GM21526 (cell line): ENCODE data around the gene TRNAU1AP.
A peak's percentile ranks its signal among the peaks of the same experiment; 100 is the strongest.
"Not testable (repeated sequence)": the region's sequence is repeated elsewhere in the genome, so short reads cannot be mapped to it uniquely, and the experiment has no call there.

Source experiments
- ATAC-seq: cut with Tn5 transposase; IDR thresholded peaks from one replicate; pipeline ENCODE4 v1.9.1; 2021; ENCODE audit warnings: moderate library complexity; ENCODE audit not compliant: unreplicated experiment, low FRiP score

TRNAU1AP gene

GRCh38 chr1:28552758-28553663 lies at the start of gene TRNAU1AP:
TSS of gene TRNAU1AP (plus strand) at chr1:28553085. CDS start at chr1:28553111, 26 bp downstream.
- ATAC-seq, result peak; percentile 80

GRCh38 chr1:28503117-28503516 lies 49.8 kb upstream of the TRNAU1AP start:
- no peak for ATAC-seq

- ATAC-seq, result peak; percentile 71
Observed at GRCh38 chr1:28505406-28506187, 47.3 kb upstream of the TRNAU1AP start, which contains the start of gene RCC1. TSS of gene RCC1 (plus strand) at chr1:28506043. CDS start at chr1:28529867, 23,824 bp downstream.

GRCh38 chr1:28506907-28507246 lies 46.0 kb upstream of the TRNAU1AP start:
- ATAC-seq, result no peak

GRCh38 chr1:28507247-28507645 lies 45.6 kb upstream of the TRNAU1AP start:
- ATAC-seq, result no peak

GRCh38 chr1:28507646-28508434 lies 45.0 kb upstream of the TRNAU1AP start:
- no peak for ATAC-seq

GRCh38 chr1:28508435-28508754 lies 44.5 kb upstream of the TRNAU1AP start:
- ATAC-seq, result no peak

GRCh38 chr1:28509705-28510272 lies 43.1 kb upstream of the TRNAU1AP start:
- ATAC-seq, result no peak

- ATAC-seq, result no peak
Observed at GRCh38 chr1:28510273-28510969, 42.5 kb upstream of the TRNAU1AP start.

GRCh38 chr1:28510970-28511440 lies 41.9 kb upstream of the TRNAU1AP start:
- no peak for ATAC-seq

- ATAC-seq, result no peak
Observed at GRCh38 chr1:28512058-28512611, 40.8 kb upstream of the TRNAU1AP start.

- ATAC-seq, result not testable (repeated sequence)
Observed at GRCh38 chr1:28514445-28514933, 38.4 kb upstream of the TRNAU1AP start.

- ATAC-seq, result no peak
Observed at GRCh38 chr1:28516518-28516956, 36.3 kb upstream of the TRNAU1AP start.

GRCh38 chr1:28517649-28517999 lies 35.3 kb upstream of the TRNAU1AP start:
- peak; percentile 3 for ATAC-seq

- ATAC-seq, result peak; percentile 59
Observed at GRCh38 chr1:28518000-28518744, 34.7 kb upstream of the TRNAU1AP start.

- no peak for ATAC-seq
Observed at GRCh38 chr1:28518745-28519341, 34.0 kb upstream of the TRNAU1AP start.

- ATAC-seq, result no peak
Observed at GRCh38 chr1:28519946-28520725, 32.7 kb upstream of the TRNAU1AP start.
